ENCODE data around the gene GEMIN7.

DNA sequence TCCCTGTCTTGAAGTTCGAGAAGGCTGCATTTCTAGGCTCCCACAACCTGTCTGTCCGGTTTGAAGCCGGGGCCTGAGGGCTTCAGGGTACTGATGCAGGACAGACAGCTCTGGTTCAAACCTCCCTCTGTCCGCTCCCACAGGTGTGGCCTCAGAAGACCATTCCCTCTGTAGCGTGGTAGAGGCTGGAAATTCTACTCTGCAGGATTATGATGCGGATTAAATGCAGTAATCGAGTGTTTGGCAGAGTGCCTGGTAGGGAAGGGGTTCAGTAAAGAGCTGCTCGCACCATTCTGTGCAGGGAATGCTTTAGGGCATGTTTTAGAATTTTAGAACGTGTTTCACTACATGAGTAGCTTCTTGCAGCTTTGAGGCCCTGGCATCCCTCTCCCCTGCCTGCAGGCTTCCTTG lies 44.4 kb downstream of the GEMIN7 start:
- TF ChIP-seq CREB1 (CRISPR knock-in tag; IDR thresholded peaks at IDR 0.05; ENCODE audit: low read depth): no peak
- no peak for TF ChIP-seq CTCF (conservative IDR thresholded peaks at IDR 0.05; ENCODE audit: low read depth in 2 of 2)
- TF ChIP-seq, protein P1, sequence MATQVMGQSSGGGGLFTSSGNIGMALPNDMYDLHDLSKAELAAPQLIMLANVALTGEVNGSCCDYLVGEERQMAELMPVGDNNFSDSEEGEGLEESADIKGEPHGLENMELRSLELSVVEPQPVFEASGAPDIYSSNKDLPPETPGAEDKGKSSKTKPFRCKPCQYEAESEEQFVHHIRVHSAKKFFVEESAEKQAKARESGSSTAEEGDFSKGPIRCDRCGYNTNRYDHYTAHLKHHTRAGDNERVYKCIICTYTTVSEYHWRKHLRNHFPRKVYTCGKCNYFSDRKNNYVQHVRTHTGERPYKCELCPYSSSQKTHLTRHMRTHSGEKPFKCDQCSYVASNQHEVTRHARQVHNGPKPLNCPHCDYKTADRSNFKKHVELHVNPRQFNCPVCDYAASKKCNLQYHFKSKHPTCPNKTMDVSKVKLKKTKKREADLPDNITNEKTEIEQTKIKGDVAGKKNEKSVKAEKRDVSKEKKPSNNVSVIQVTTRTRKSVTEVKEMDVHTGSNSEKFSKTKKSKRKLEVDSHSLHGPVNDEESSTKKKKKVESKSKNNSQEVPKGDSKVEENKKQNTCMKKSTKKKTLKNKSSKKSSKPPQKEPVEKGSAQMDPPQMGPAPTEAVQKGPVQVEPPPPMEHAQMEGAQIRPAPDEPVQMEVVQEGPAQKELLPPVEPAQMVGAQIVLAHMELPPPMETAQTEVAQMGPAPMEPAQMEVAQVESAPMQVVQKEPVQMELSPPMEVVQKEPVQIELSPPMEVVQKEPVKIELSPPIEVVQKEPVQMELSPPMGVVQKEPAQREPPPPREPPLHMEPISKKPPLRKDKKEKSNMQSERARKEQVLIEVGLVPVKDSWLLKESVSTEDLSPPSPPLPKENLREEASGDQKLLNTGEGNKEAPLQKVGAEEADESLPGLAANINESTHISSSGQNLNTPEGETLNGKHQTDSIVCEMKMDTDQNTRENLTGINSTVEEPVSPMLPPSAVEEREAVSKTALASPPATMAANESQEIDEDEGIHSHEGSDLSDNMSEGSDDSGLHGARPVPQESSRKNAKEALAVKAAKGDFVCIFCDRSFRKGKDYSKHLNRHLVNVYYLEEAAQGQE (IDR thresholded peaks at IDR 0.05; ENCODE audit: unreplicated experiment): no peak
- no peak for TF ChIP-seq EZH2 (IDR thresholded peaks at IDR 0.05; ENCODE audit: low read depth, unreplicated experiment)
- no peak for TF ChIP-seq ETS1 (IDR thresholded peaks at IDR 0.05)
- TF ChIP-seq EZH2phosphoT487 (IDR thresholded peaks at IDR 0.05; ENCODE audit: unreplicated experiment): no peak
- no peak for TF ChIP-seq ZNF114 (CRISPR knock-in tag; IDR thresholded peaks at IDR 0.05)

All from GM23338 (cell line).